Globus pallidus (tissue), 1 donor: ENCODE data around the gene IQGAP2.

Experiments
- DNase-seq: peaks from one replicate; pipeline ENCODE4 v3.0.0-alpha.2; 2015; ENCODE audit warnings: low spot score

The IQGAP2 gene

GRCh38 chr5:76612942-76613341 lies 209.9 kb downstream of the IQGAP2 start:
- DNase-seq = no peak

- no peak for DNase-seq
These were observed 212.7 kb downstream of the IQGAP2 start for GRCh38 chr5:76615759-76616158.

GRCh38 chr5:76616206-76616605 lies 213.1 kb downstream of the IQGAP2 start:
- DNase-seq = no peak

GRCh38 chr5:76617229-76617628 lies 214.1 kb downstream of the IQGAP2 start:
- no peak for DNase-seq

GRCh38 chr5:76617675-76618074 lies 214.6 kb downstream of the IQGAP2 start:
- no peak for DNase-seq

- no peak for DNase-seq
These were observed 217.1 kb downstream of the IQGAP2 start for GRCh38 chr5:76620166-76620565.

GRCh38 chr5:76622076-76622475 lies 219.0 kb downstream of the IQGAP2 start:
- no peak for DNase-seq

- no peak for DNase-seq
These were observed 220.0 kb downstream of the IQGAP2 start, which contains the start of gene F2RL2 for GRCh38 chr5:76622973-76623596. F2RL2 (minus strand) TSS chr5:76623403; CDS start chr5:76623230, 173 bp downstream.

- no peak for DNase-seq
These were observed 222.2 kb downstream of the IQGAP2 start for GRCh38 chr5:76625087-76625815.

- no peak for DNase-seq
These were observed 223.7 kb downstream of the IQGAP2 start for GRCh38 chr5:76626738-76627137.

- no peak for DNase-seq
These were observed 231.6 kb downstream of the IQGAP2 start for GRCh38 chr5:76634661-76635060.

- DNase-seq = no peak
These were observed 234.4 kb downstream of the IQGAP2 start for GRCh38 chr5:76637490-76637889.

- DNase-seq = no peak
These were observed 235.4 kb downstream of the IQGAP2 start for GRCh38 chr5:76638479-76638878.

- DNase-seq = peak; percentile 40
These were observed 238.5 kb downstream of the IQGAP2 start for GRCh38 chr5:76641514-76642120.

- no peak for DNase-seq
These were observed 239.4 kb downstream of the IQGAP2 start for GRCh38 chr5:76642390-76643040.

GRCh38 chr5:76643371-76643770 lies 240.3 kb downstream of the IQGAP2 start:
- DNase-seq = no peak

GRCh38 chr5:76649140-76649539 lies 246.1 kb downstream of the IQGAP2 start:
- DNase-seq = no peak

- no peak for DNase-seq
These were observed 249.8 kb downstream of the IQGAP2 start for GRCh38 chr5:76652809-76653414.

- DNase-seq = no peak
These were observed 254.0 kb downstream of the IQGAP2 start for GRCh38 chr5:76657091-76657490.

- no peak for DNase-seq
These were observed 254.7 kb downstream of the IQGAP2 start for GRCh38 chr5:76657683-76658311.

- no peak for DNase-seq
These were observed 257.3 kb downstream of the IQGAP2 start for GRCh38 chr5:76660360-76660759.

- no peak for DNase-seq
These were observed 259.4 kb downstream of the IQGAP2 start for GRCh38 chr5:76662521-76662920.
